Left lung (tissue), 10 donors: ENCODE data around the gene SPRYD3. TPM values are rescaled to one million over a fixed set of nuclear protein-coding genes. Genes with fewer than 3 reads are reported as not detected.

Source experiments
- ATAC-seq: fragments of 200-7000 bp; cut with Tn5 transposase; one replicate; pipeline ENCODE4 v1.9.1; 2020; ENCODE audit warnings: moderate library complexity
- DNase-seq, 4 donors: peaks; one replicate each; pipeline ENCODE4 v3.0.0-alpha.2; 2013 to 2020
- H3K27ac ChIP-seq, 2 donors: fragments of 200-600 bp; sonication (generic) in 1 of 2; one replicate each; pipeline versions ENCODE4 v1.5.0 to v1.8.0; 2020 to 2021
- H3K27me3 ChIP-seq, 2 donors: fragments of 200-600 bp; sonication (generic) in 1 of 2; one replicate each; pipeline versions ENCODE4 v1.5.0 to v1.8.0; 2020 to 2021
- H3K36me3 ChIP-seq, 2 donors: fragments of 200-600 bp; sonication (generic) in 1 of 2; one replicate each; pipeline versions ENCODE4 v1.5.0 to v1.8.0; 2020 to 2021
- H3K4me1 ChIP-seq, 2 donors: fragments of 200-600 bp; one replicate each; pipeline ENCODE4 v1.8.0; 2021
- H3K4me3 ChIP-seq, 2 donors: fragments of 200-600 bp; sonication (generic) in 1 of 2; one replicate each; pipeline versions ENCODE4 v1.5.0 to v1.8.0; 2020 to 2021; ENCODE audit warnings: mild to moderate bottlenecking in 1 of 2
- H3K9me3 ChIP-seq, 2 donors: fragments of 200-600 bp; sonication (generic) in 1 of 2; one replicate each; pipeline versions ENCODE4 v1.5.0 to v1.8.0; 2020 to 2021
- CTCF ChIP-seq, 2 donors: fragments of 200-600 bp; sonication (generic) in 1 of 2; IDR thresholded peaks; one replicate each; pipeline versions ENCODE4 v1.5.0 to v1.8.0; 2021; ENCODE audit warnings: antibody characterized with exemption in 2 of 2
- intact Hi-C, 2 donors: fragments of 100-400 bp; cut with DNase I; formaldehyde crosslinking; loops; one replicate each; pipeline versions ENCODE4 v1.11.2 to v1.14.2; 2022
- polyA plus RNA-seq, 6 donors: library from polyadenylated mRNA; unstranded; fragments of 120-200 nt; gene quantifications; one replicate each; pipeline ENCODE4 v1.2.1, GENCODE V29; 2013; ENCODE audit not compliant: insufficient read length in 6 of 6
- total RNA-seq, 2 donors: library from RNA; stranded (reverse); fragmentation: NEBNext Ultra II Directional; extraction: Animal tissue kit (Norgen Biotek cat#: 25700); gene quantifications; one replicate each; pipeline ENCODE4 v1.2.1, GENCODE V29; 2021
- donor health status: DM: no; HTN: yes; CAD: no.
- donor health status: DM: no; HTN: no; CAD: no.

The SPRYD3 gene
- total and polyA plus RNA-seq, 8 donors, result 14.2 to 41.4 (median 18.1) TPM

- H3K4me3 ChIP-seq, result no peak overlapping the region
- peaks cover 0 to 86% of the 10 kb centered on the region in 2 donors for H3K36me3 ChIP-seq
- H3K9me3 ChIP-seq, result no peaks in the 10 kb centered on the region
- intact Hi-C loops, result no loop called here
- peaks cover 22 to 51% of the 10 kb centered on the region in 2 donors for H3K4me1 ChIP-seq
- H3K27me3 ChIP-seq, result no peaks in the 10 kb centered on the region
- no peak for ATAC-seq
- no peak overlapping the region for H3K27ac ChIP-seq
- TF ChIP-seq CTCF (IDR thresholded peaks at IDR 0.05), result no peak
- peak in 1 of 4 donors; percentile 46 for DNase-seq
Measured at GRCh38 chr12:53067993-53068770, 11.0 kb downstream of the SPRYD3 start.

- no peak for TF ChIP-seq CTCF (IDR thresholded peaks at IDR 0.05)
- H3K9me3 ChIP-seq, result no peaks in the 10 kb centered on the region
- DNase-seq, result no peak
- H3K27me3 ChIP-seq, result no peaks in the 10 kb centered on the region
- peaks cover under 1 to 94% of the 10 kb centered on the region in 2 donors for H3K36me3 ChIP-seq
- no peak for ATAC-seq
- peaks cover 16 to 49% of the 10 kb centered on the region in 2 donors for H3K4me1 ChIP-seq
- no peak overlapping the region for H3K27ac ChIP-seq
- no peak overlapping the region for H3K4me3 ChIP-seq
- intact Hi-C loops, result no loop called here
Measured at GRCh38 chr12:53067074-53067992, 11.9 kb downstream of the SPRYD3 start.

- H3K9me3 ChIP-seq, result no peaks in the 10 kb centered on the region
- H3K27me3 ChIP-seq, result no peaks in the 10 kb centered on the region
- peaks cover 5 to 89% of the 10 kb centered on the region in 2 donors for H3K36me3 ChIP-seq
- no peak overlapping the region for H3K4me3 ChIP-seq
- peaks cover 11 to 48% of the 10 kb centered on the region in 2 donors for H3K4me1 ChIP-seq
- peak; percentile 85 to 94 for TF ChIP-seq CTCF (IDR thresholded peaks at IDR 0.05)
- ATAC-seq (peak; percentile 65), DNase-seq (peak; percentile 74 to 88 (median 82))
- peak overlapping the region in 1 of 2 donors; percentile 25 for H3K27ac ChIP-seq
- intact Hi-C loops, result loop anchor here in 1 of 2 donors (2.0 kb wide), 1 partner anchor 33 kb away; no protein-coding TSS in a partner anchor
Measured at GRCh38 chr12:53065975-53066931, 12.9 kb downstream of the SPRYD3 start.

- TF ChIP-seq CTCF (IDR thresholded peaks at IDR 0.05), result no peak
- no peaks in the 10 kb centered on the region for H3K27me3 ChIP-seq
- intact Hi-C loops, result loop anchor here in 1 of 2 donors (2.0 kb wide), 1 partner anchor 33 kb away; no protein-coding TSS in a partner anchor
- DNase-seq, result peak in 1 of 4 donors; percentile 32
- ATAC-seq, result no peak
- H3K36me3 ChIP-seq, result peaks cover 5 to 87% of the 10 kb centered on the region in 2 donors
- no peaks in the 10 kb centered on the region for H3K9me3 ChIP-seq
- H3K4me3 ChIP-seq, result no peak overlapping the region
- H3K27ac ChIP-seq, result peak overlapping the region in 1 of 2 donors; percentile 13
- H3K4me1 ChIP-seq, result peaks cover 8 to 46% of the 10 kb centered on the region in 2 donors
Measured at GRCh38 chr12:53065470-53065869, 13.7 kb downstream of the SPRYD3 start.
